Bronchial epithelial cell (primary cell): ENCODE measurements around the gene MICAL3. TPM values are rescaled to one million over a fixed set of nuclear protein-coding genes. Genes with fewer than 3 reads are reported as not detected.

Experiments used
- DNase-seq: peaks from one replicate; pipeline ENCODE4 v3.0.0-alpha.2; 2010; ENCODE audit warnings: low read depth
- FAIRE-seq: peaks from 2 replicates; lab custom pipeline; 2011; peaks lifted over from hg19 to GRCh38; lab: Jason Lieb, UNC
- H3K27me3 ChIP-seq: 2 replicates; pipeline ENCODE4 v1.5.1; 2011; ENCODE audit warnings: low read length; ENCODE audit not compliant: control insufficient read depth, insufficient read depth
- H3K36me3 ChIP-seq: 2 replicates; pipeline ENCODE4 v1.5.1; 2011; ENCODE audit warnings: low read length; ENCODE audit not compliant: control insufficient read depth, insufficient read depth
- H3K4me3 ChIP-seq: 2 replicates; pipeline ENCODE4 v1.5.1; 2011; ENCODE audit warnings: mild to moderate bottlenecking, low read depth, low read length, control low read depth
- CTCF ChIP-seq: IDR thresholded peaks from 2 replicates; pipeline ENCODE4 v1.5.1; 2011; ENCODE audit warnings: mild to moderate bottlenecking, moderate library complexity, low read length, control low read depth, inconsistent platforms; ENCODE audit not compliant: insufficient read depth, severe bottlenecking
- total RNA-seq: library from RNA; depleted of rRNA; stranded (reverse); fragments of >200 nt; gene quantifications from 2 replicates; pipeline ENCODE4 v1.2.1, GENCODE V29; 2014

Gene MICAL3
- total RNA-seq, 1 donor from 2014 or later, result 13.4 TPM

- Histone ChIP-seq H3K27me3 (no peaks in the 10 kb centered on the region), H3K4me3 (no peak overlapping the region), H3K36me3 (no peaks in the 10 kb centered on the region)
- FAIRE-seq, result no peak
- TF ChIP-seq CTCF, result no peak
- DNase-seq, result peak; percentile 91
Measured at GRCh38 chr22:18060646-18061620, 36.6 kb upstream of the MICAL3 start.

- no peak for TF ChIP-seq CTCF
- no peak for DNase-seq
- Histone ChIP-seq H3K4me3 (no peak overlapping the region), H3K36me3 (no peaks in the 10 kb centered on the region), H3K27me3 (no peaks in the 10 kb centered on the region)
- no peak for FAIRE-seq
Measured at GRCh38 chr22:18059991-18060390, 35.6 kb upstream of the MICAL3 start.

- FAIRE-seq, result no peak
Measured at GRCh38 chr22:18059473-18059872, 35.1 kb upstream of the MICAL3 start.

GRCh38 chr22:18059094-18059417 lies 34.7 kb upstream of the MICAL3 start:
- H3K4me3 ChIP-seq, result no peak overlapping the region
- no peaks in the 10 kb centered on the region for H3K36me3 ChIP-seq
- H3K27me3 ChIP-seq, result no peaks in the 10 kb centered on the region
- FAIRE-seq (no peak), DNase-seq (no peak)
- no peak for TF ChIP-seq CTCF

More at GRCh38 chr22:18059473-18059872, 35.1 kb upstream of the MICAL3 start:
- no peaks in the 10 kb centered on the region for H3K27me3 ChIP-seq
- H3K4me3 ChIP-seq, result no peak overlapping the region
- no peak for DNase-seq
- no peaks in the 10 kb centered on the region for H3K36me3 ChIP-seq
- no peak for TF ChIP-seq CTCF

GRCh38 chr22:18058371-18059093 lies 34.2 kb upstream of the MICAL3 start:
- TF ChIP-seq CTCF, result no peak
- DNase-seq (no peak), FAIRE-seq (no peak)
- H3K4me3 ChIP-seq, result no peak overlapping the region
- H3K27me3 ChIP-seq, result no peaks in the 10 kb centered on the region
- no peaks in the 10 kb centered on the region for H3K36me3 ChIP-seq
